ENCODE results near the gene TLR4. TPM values are rescaled to one million over a fixed set of nuclear protein-coding genes. Genes with fewer than 3 reads are reported as not detected.

TLR4 gene
- total RNA-seq, 4 donors from 2014 or later = 18.6 to 29.5 (median 26.8) TPM

- H3K9me3 ChIP-seq = no peaks in the 10 kb centered on the region
- H3K4me1 ChIP-seq = no peaks in the 10 kb centered on the region
- H3K36me3 ChIP-seq = no peaks in the 10 kb centered on the region
- intact Hi-C loops (cut with DNase I; ENCODE audit: low total_unique reads) = no loop called here
- H3K4me3 ChIP-seq = no peak overlapping the region
- no peak for DNase-seq
- H3K27ac ChIP-seq = no peak overlapping the region
- TF ChIP-seq, protein P1, sequence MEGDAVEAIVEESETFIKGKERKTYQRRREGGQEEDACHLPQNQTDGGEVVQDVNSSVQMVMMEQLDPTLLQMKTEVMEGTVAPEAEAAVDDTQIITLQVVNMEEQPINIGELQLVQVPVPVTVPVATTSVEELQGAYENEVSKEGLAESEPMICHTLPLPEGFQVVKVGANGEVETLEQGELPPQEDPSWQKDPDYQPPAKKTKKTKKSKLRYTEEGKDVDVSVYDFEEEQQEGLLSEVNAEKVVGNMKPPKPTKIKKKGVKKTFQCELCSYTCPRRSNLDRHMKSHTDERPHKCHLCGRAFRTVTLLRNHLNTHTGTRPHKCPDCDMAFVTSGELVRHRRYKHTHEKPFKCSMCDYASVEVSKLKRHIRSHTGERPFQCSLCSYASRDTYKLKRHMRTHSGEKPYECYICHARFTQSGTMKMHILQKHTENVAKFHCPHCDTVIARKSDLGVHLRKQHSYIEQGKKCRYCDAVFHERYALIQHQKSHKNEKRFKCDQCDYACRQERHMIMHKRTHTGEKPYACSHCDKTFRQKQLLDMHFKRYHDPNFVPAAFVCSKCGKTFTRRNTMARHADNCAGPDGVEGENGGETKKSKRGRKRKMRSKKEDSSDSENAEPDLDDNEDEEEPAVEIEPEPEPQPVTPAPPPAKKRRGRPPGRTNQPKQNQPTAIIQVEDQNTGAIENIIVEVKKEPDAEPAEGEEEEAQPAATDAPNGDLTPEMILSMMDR (IDR thresholded peaks at IDR 0.05) = no peak
- TF ChIP-seq POLR2A (IDR thresholded peaks at IDR 0.05) = no peak
- H3K27me3 ChIP-seq = no peaks in the 10 kb centered on the region
Measured at GRCh38 chr9:117739624-117740347, 35.6 kb downstream of the TLR4 start.

GRCh38 chr9:117742131-117742530 lies 37.9 kb downstream of the TLR4 start:
- intact Hi-C loops (cut with DNase I; ENCODE audit: low total_unique reads) = no loop called here
- H3K27ac ChIP-seq = no peak overlapping the region
- no peaks in the 10 kb centered on the region for H3K4me1 ChIP-seq
- H3K36me3 ChIP-seq = no peaks in the 10 kb centered on the region
- H3K4me3 ChIP-seq = no peak overlapping the region
- no peak for TF ChIP-seq POLR2A (IDR thresholded peaks at IDR 0.05)
- TF ChIP-seq, protein P1 (IDR thresholded peaks at IDR 0.05) = no peak
- no peaks in the 10 kb centered on the region for H3K9me3 ChIP-seq
- H3K27me3 ChIP-seq = peaks cover 0 to 3% of the 10 kb centered on the region in 2 donors
- DNase-seq = no peak

DNA sequence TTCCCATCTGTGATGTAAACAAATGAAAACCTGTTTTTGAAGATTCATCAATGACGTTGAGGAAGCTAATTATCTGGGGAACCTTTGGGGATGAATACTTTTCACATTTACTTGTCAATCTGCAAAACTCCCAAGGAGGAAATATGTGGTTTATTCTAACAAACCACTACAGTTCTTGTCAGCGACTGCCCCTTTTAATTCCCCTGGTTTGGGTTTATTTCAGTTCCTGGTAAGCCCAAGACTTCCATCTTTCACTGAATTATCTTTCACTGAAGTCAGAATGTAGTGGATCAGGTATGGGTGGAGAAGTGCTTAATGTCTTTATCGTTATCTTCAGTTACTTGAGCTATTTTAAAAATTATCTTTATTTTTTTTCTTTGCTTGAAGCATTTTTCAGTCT lies 40.2 kb downstream of the TLR4 start:
- intact Hi-C loops (cut with DNase I; ENCODE audit: low total_unique reads) = no loop called here
- no peaks in the 10 kb centered on the region for H3K36me3 ChIP-seq
- no peaks in the 10 kb centered on the region for H3K9me3 ChIP-seq
- H3K27me3 ChIP-seq = peaks cover 0 to 3% of the 10 kb centered on the region in 2 donors
- no peaks in the 10 kb centered on the region for H3K4me1 ChIP-seq
- TF ChIP-seq POLR2A (IDR thresholded peaks at IDR 0.05) = no peak
- TF ChIP-seq, protein P1 (IDR thresholded peaks at IDR 0.05) = no peak
- no peak overlapping the region for H3K27ac ChIP-seq
- H3K4me3 ChIP-seq = no peak overlapping the region
- no peak for DNase-seq

GRCh38 chr9:117744856-117745389 lies 40.7 kb downstream of the TLR4 start:
- Histone ChIP-seq H3K27me3 (peaks cover 0 to 3% of the 10 kb centered on the region in 2 donors), H3K27ac (no peak overlapping the region), H3K9me3 (no peaks in the 10 kb centered on the region), H3K4me1 (no peaks in the 10 kb centered on the region), H3K4me3 (no peak overlapping the region), H3K36me3 (no peaks in the 10 kb centered on the region)
- no peak for DNase-seq
- no peak for TF ChIP-seq POLR2A (IDR thresholded peaks at IDR 0.05)
- TF ChIP-seq, protein P1 (IDR thresholded peaks at IDR 0.05) = no peak
- intact Hi-C loops (cut with DNase I; ENCODE audit: low total_unique reads) = no loop called here

- Histone ChIP-seq H3K27ac (no peak overlapping the region), H3K27me3 (peaks cover 0 to 3% of the 10 kb centered on the region in 2 donors), H3K9me3 (no peaks in the 10 kb centered on the region), H3K4me3 (no peak overlapping the region), H3K4me1 (no peaks in the 10 kb centered on the region), H3K36me3 (no peaks in the 10 kb centered on the region)
- intact Hi-C loops (cut with DNase I; ENCODE audit: low total_unique reads) = no loop called here
- no peak for DNase-seq
- no peak for TF ChIP-seq POLR2A (IDR thresholded peaks at IDR 0.05)
- TF ChIP-seq, protein P1 (IDR thresholded peaks at IDR 0.05) = no peak
Measured at GRCh38 chr9:117745598-117745997, 41.4 kb downstream of the TLR4 start.

Measured in uterus (tissue), 4 donors.